ENCODE data around the gene PLEKHA7. TPM values are rescaled to one million over a fixed set of nuclear protein-coding genes. Genes with fewer than 3 reads are reported as not detected.

The PLEKHA7 gene
- polyA plus RNA-seq, 1 donor (not counting 4 experiments of a cell fraction or from before 2014, with no cell fraction given): 1.4 TPM

- no peak overlapping the region for H3K4me2 ChIP-seq (ENCODE audit: control insufficient read depth, extremely low read depth, insufficient read depth, low read depth, low read length)
Measured at GRCh38 chr11:16790486-16791190, 223.6 kb downstream of the PLEKHA7 start.

GRCh38 chr11:16789560-16790485 is 224.4 kb downstream of the PLEKHA7 start:
- TF ChIP-seq EZH2 (IDR thresholded peaks at IDR 0.05; ENCODE audit: low read length) (no peak), CTCF (optimal IDR thresholded peaks at IDR 0.05 in 1 of 3, IDR thresholded peaks at IDR 0.05 in 1 of 3, conservative IDR thresholded peaks at IDR 0.05 in 1 of 3; ENCODE audit: extremely low read depth in 1 of 3, insufficient read depth in 2 of 3, low read length in 3 of 3) (no peak)
- dilution Hi-C loops (cut with MboI; ENCODE audit: extremely low pct_ligation_motif_present, low sequenced_read_pairs): no loop called here
- no peak for DNase-seq (ENCODE audit: low read depth, low spot score)
- Histone ChIP-seq H3K9me1 (ENCODE audit: control insufficient read depth, extremely low read depth, insufficient read depth, low read length) (no peaks in the 10 kb centered on the region), H3K36me3 (ENCODE audit: control insufficient read depth in 2 of 2, extremely low read depth in 1 of 2, insufficient read depth in 2 of 2, low read length in 2 of 2) (no peaks in the 10 kb centered on the region), H3K4me2 (ENCODE audit: control insufficient read depth, extremely low read depth, insufficient read depth, low read depth, low read length) (no peak overlapping the region), H3K27me3 (ENCODE audit: control insufficient read depth, extremely low read depth, insufficient read depth, low read length) (no peaks in the 10 kb centered on the region), H4K20me1 (ENCODE audit: control insufficient read depth, extremely low read depth, insufficient read depth, low read length) (no peaks in the 10 kb centered on the region), H3K27ac (ENCODE audit: control insufficient read depth, insufficient read depth, low read length) (no peak overlapping the region), H3K4me1 (ENCODE audit: control insufficient read depth, extremely low read depth, insufficient read depth, low read length) (peaks cover 38% of the 10 kb centered on the region), H3K79me2 (ENCODE audit: control insufficient read depth, insufficient read depth, low read length) (no peaks in the 10 kb centered on the region), H3K4me3 (ENCODE audit: control insufficient read depth in 2 of 3, extremely low read depth in 1 of 3, insufficient read depth in 2 of 3, low read depth in 1 of 3, low read length in 3 of 3) (no peak overlapping the region), H3K9ac (ENCODE audit: control insufficient read depth, extremely low read depth, insufficient read depth, low read length) (no peak overlapping the region), H2AFZ (ENCODE audit: control insufficient read depth, low read length) (no peak overlapping the region), H3K9me3 (ENCODE audit: control insufficient read depth, low read depth, low read length) (no peaks in the 10 kb centered on the region)
- no peak for FAIRE-seq

More at GRCh38 chr11:16790486-16791190, 223.6 kb downstream of the PLEKHA7 start:
- Histone ChIP-seq H4K20me1 (ENCODE audit: control insufficient read depth, extremely low read depth, insufficient read depth, low read length) (no peaks in the 10 kb centered on the region), H3K4me3 (ENCODE audit: control insufficient read depth in 2 of 3, extremely low read depth in 1 of 3, insufficient read depth in 2 of 3, low read depth in 1 of 3, low read length in 3 of 3) (no peak overlapping the region), H2AFZ (ENCODE audit: control insufficient read depth, low read length) (no peak overlapping the region), H3K27me3 (ENCODE audit: control insufficient read depth, extremely low read depth, insufficient read depth, low read length) (no peaks in the 10 kb centered on the region), H3K4me1 (ENCODE audit: control insufficient read depth, extremely low read depth, insufficient read depth, low read length) (peaks cover 35% of the 10 kb centered on the region), H3K27ac (ENCODE audit: control insufficient read depth, insufficient read depth, low read length) (no peak overlapping the region), H3K9ac (ENCODE audit: control insufficient read depth, extremely low read depth, insufficient read depth, low read length) (no peak overlapping the region), H3K79me2 (ENCODE audit: control insufficient read depth, insufficient read depth, low read length) (no peaks in the 10 kb centered on the region), H3K36me3 (ENCODE audit: control insufficient read depth in 2 of 2, extremely low read depth in 1 of 2, insufficient read depth in 2 of 2, low read length in 2 of 2) (no peaks in the 10 kb centered on the region), H3K9me1 (ENCODE audit: control insufficient read depth, extremely low read depth, insufficient read depth, low read length) (no peaks in the 10 kb centered on the region), H3K9me3 (ENCODE audit: control insufficient read depth, low read depth, low read length) (no peaks in the 10 kb centered on the region)
- no peak for DNase-seq (ENCODE audit: low read depth, low spot score)
- FAIRE-seq: no peak
- dilution Hi-C loops (cut with MboI; ENCODE audit: extremely low pct_ligation_motif_present, low sequenced_read_pairs): no loop called here
- TF ChIP-seq CTCF (optimal IDR thresholded peaks at IDR 0.05 in 1 of 3, IDR thresholded peaks at IDR 0.05 in 1 of 3, conservative IDR thresholded peaks at IDR 0.05 in 1 of 3; ENCODE audit: extremely low read depth in 1 of 3, insufficient read depth in 2 of 3, low read length in 3 of 3): no peak
- no peak for TF ChIP-seq EZH2 (IDR thresholded peaks at IDR 0.05; ENCODE audit: low read length)

Measured in keratinocyte (primary cell).